GM19025 (cell line): ENCODE measurements around the gene DCBLD1.
A peak's percentile ranks its signal among the peaks of the same experiment; 100 is the strongest.
"Not testable (repeated sequence)": the region's sequence is repeated elsewhere in the genome, so short reads cannot be mapped to it uniquely, and the experiment has no call there.

ENCODE experiments used
- ATAC-seq: cut with Tn5 transposase; IDR thresholded peaks from one replicate; pipeline ENCODE4 v1.9.1; 2021; ENCODE audit warnings: mild to moderate bottlenecking, low read depth, moderate library complexity; ENCODE audit not compliant: unreplicated experiment

Gene DCBLD1

GRCh38 chr6:117496383-117496990, 14.0 kb downstream of the DCBLD1 start:
- ATAC-seq = peak; percentile 37

GRCh38 chr6:117497237-117497636, 14.8 kb downstream of the DCBLD1 start:
- ATAC-seq = no peak

- no peak for ATAC-seq
These were observed 15.7 kb downstream of the DCBLD1 start for GRCh38 chr6:117498159-117498558.

- no peak for ATAC-seq
These were observed 19.2 kb downstream of the DCBLD1 start for GRCh38 chr6:117501722-117502121.

- ATAC-seq = no peak
These were observed 20.1 kb downstream of the DCBLD1 start for GRCh38 chr6:117502580-117502979.

- ATAC-seq = no peak
These were observed 20.7 kb downstream of the DCBLD1 start for GRCh38 chr6:117503211-117503610.

- ATAC-seq = no peak
These were observed 22.1 kb downstream of the DCBLD1 start for GRCh38 chr6:117504478-117505144.

- no peak for ATAC-seq
These were observed 22.8 kb downstream of the DCBLD1 start for GRCh38 chr6:117505311-117505710.

GRCh38 chr6:117506180-117506835, 23.8 kb downstream of the DCBLD1 start:
- no peak for ATAC-seq

GRCh38 chr6:117506907-117507306, 24.4 kb downstream of the DCBLD1 start:
- ATAC-seq = no peak

GRCh38 chr6:117508450-117508971, 26.0 kb downstream of the DCBLD1 start:
- no peak for ATAC-seq

GRCh38 chr6:117509021-117509420, 26.5 kb downstream of the DCBLD1 start:
- no peak for ATAC-seq

GRCh38 chr6:117512056-117512828, 29.8 kb downstream of the DCBLD1 start:
- ATAC-seq = no peak

GRCh38 chr6:117512987-117513573, 30.6 kb downstream of the DCBLD1 start:
- no peak for ATAC-seq

GRCh38 chr6:117513778-117514365, 31.4 kb downstream of the DCBLD1 start:
- ATAC-seq = no peak

- no peak for ATAC-seq
These were observed 32.2 kb downstream of the DCBLD1 start for GRCh38 chr6:117514655-117515054.

GRCh38 chr6:117515326-117515725, 32.9 kb downstream of the DCBLD1 start:
- ATAC-seq = no peak

- ATAC-seq = not testable (repeated sequence)
These were observed 35.5 kb downstream of the DCBLD1 start for GRCh38 chr6:117517995-117518394.

GRCh38 chr6:117518870-117519269, 36.4 kb downstream of the DCBLD1 start:
- ATAC-seq = no peak
